Common myeloid progenitor, CD34-positive (primary cell): Measurements from ENCODE around the gene KNDC1.
A peak's percentile ranks its signal among the peaks of the same experiment; 100 is the strongest.
"Not testable (repeated sequence)": the region's sequence is repeated elsewhere in the genome, so short reads cannot be mapped to it uniquely, and the experiment has no call there.

Experiments
- CTCF ChIA-PET: fragments of 350-600 bp; sonication (Branson Sonifier 250); formaldehyde crosslinking; loops from one replicate; lab custom pipeline; 2021; ENCODE audit warnings: antibody characterized with exemption; lab: Charles Lee
- POLR2A ChIA-PET: fragments of 350-600 bp; sonication (Branson Sonifier 250); formaldehyde crosslinking; loops from one replicate; lab custom pipeline; 2021; ENCODE audit warnings: antibody characterized with exemption; lab: Charles Lee
- DNase-seq, 3 donors: peaks; one replicate each; pipeline versions ENCODE4 v3.0.0 to v3.0.0-alpha.2; 2013
- H3K27ac ChIP-seq, 2 experiments: 1 replicate in 1 of 2; 2 replicates in 1 of 2; pipeline ENCODE4 v1.7.0; 2013; ENCODE audit warnings: inconsistent platforms in 2 of 2, low read length in 2 of 2, mild to moderate bottlenecking in 2 of 2, low read depth in 1 of 2, moderate library complexity in 1 of 2; ENCODE audit not compliant: severe bottlenecking in 2 of 2, insufficient read depth in 1 of 2, poor library complexity in 1 of 2
- H3K27me3 ChIP-seq, 5 experiments: replicated peaks in 2 of 5; 1 replicate in 3 of 5; 2 replicates in 2 of 5; pipeline versions ENCODE4 v1.6.1 to v1.7.0; 2013; ENCODE audit warnings: low read length in 4 of 5, mild to moderate bottlenecking in 2 of 5, moderate library complexity in 2 of 5, inconsistent platforms in 1 of 5; ENCODE audit not compliant: insufficient read depth in 5 of 5, control insufficient read depth in 4 of 5
- H3K36me3 ChIP-seq, 4 experiments: 1 replicate in 2 of 4; 2 replicates in 2 of 4; pipeline versions ENCODE4 v1.6.1 to v1.7.0; 2013; ENCODE audit warnings: low read length in 3 of 4, control low read depth in 1 of 4, mild to moderate bottlenecking in 1 of 4; ENCODE audit not compliant: control insufficient read depth in 4 of 4, insufficient read depth in 4 of 4
- H3K4me1 ChIP-seq, 4 experiments: 1 replicate in 3 of 4; 2 replicates in 1 of 4; pipeline versions ENCODE4 v1.6.1 to v1.7.1; 2013; ENCODE audit warnings: low read length in 3 of 4, mild to moderate bottlenecking in 3 of 4, control low read depth in 1 of 4, inconsistent platforms in 1 of 4, moderate library complexity in 1 of 4; ENCODE audit not compliant: control insufficient read depth in 4 of 4, insufficient read depth in 4 of 4; ENCODE audit errors: control extremely low read depth in 1 of 4
- H3K4me3 ChIP-seq, 7 experiments: 1 replicate in 4 of 7; 2 replicates in 3 of 7; pipeline versions ENCODE4 v1.5.1 to v1.7.0; 2013; ENCODE audit warnings: mild to moderate bottlenecking in 7 of 7, low read length in 6 of 7, moderate library complexity in 6 of 7, inconsistent platforms in 2 of 7, low read depth in 2 of 7, control low read depth in 1 of 7; ENCODE audit not compliant: insufficient read depth in 4 of 7, control insufficient read depth in 1 of 7; ENCODE audit errors: extremely low read depth in 1 of 7
- H3K9me3 ChIP-seq, 5 experiments: 1 replicate in 4 of 5; 2 replicates in 1 of 5; pipeline versions ENCODE4 v1.6.1 to v1.7.1; 2013; ENCODE audit warnings: low read length in 4 of 5, mild to moderate bottlenecking in 2 of 5, inconsistent platforms in 1 of 5, low read depth in 1 of 5, moderate library complexity in 1 of 5; ENCODE audit not compliant: control insufficient read depth in 4 of 5, insufficient read depth in 2 of 5; ENCODE audit errors: control extremely low read depth in 1 of 5
- WGBS: methylation state at CpG from one replicate; pipeline ENCODE4 v1.1.5; 2013; ENCODE audit not compliant: insufficient coverage; 5-methylcytosine and 5-hydroxymethylcytosine counted together

KNDC1 gene

DNA sequence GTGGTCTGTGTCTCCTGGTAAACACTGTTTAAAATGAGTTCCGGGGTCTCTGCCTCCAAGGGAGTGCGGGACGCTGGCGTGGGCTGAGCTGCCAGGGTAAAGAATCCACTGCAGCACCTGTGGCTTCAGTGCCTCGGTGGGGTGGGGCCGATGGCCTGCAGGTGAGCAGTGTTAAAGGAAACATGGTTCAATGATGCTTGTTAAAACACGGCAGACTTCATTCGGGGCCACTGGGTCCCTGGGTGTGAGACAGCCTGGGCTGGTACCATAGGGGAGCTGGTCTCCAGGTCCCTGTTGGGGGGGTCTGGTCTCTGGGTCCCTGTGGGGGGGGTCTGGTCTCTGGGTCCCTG is 24.9 kb upstream of the KNDC1 start:
- 87% methylated on average over 6 of the region's 8 CpGs for WGBS

DNA sequence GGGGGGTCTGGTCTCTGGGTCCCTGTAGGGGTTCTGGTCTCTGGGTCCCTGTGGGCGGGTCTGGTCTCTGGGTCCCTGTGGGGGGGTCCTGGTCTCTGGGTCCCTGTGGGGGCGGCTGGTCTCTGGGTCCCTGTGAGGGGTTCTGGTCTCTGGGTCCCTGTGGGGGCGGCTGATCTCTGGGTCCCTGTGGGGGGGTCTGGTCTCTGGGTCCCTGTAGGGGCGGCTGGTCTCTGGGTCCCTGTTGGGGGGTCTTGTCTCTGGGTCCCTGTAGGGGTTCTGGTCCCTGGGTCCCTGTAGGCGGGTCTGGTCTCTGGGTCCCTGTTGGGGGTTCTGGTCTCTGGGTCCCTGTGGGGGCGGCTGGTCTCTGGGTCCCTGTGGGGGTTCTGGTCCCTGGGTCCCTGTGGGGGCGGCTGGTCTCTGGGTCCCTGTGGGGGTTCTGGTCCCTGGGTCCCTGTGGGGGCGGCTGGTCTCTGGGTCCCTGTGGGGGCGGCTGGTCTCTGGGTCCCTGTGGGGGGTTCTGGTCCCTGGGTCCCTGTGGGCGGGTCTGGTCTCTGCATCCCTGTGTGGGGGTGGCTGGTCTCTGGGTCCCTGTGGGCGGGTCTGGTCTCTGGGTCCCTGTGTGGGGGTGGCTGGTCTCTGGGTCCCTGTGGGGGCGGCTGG is 22.4 kb upstream of the KNDC1 start:
- H3K27ac ChIP-seq, H3K36me3 ChIP-seq, POLR2A ChIA-PET, CTCF ChIA-PET, H3K4me1 ChIP-seq, H3K27me3 ChIP-seq, H3K9me3 ChIP-seq, DNase-seq, H3K4me3 ChIP-seq: not testable (repeated sequence)
- WGBS, result 90% methylated on average over 4 of the region's 12 CpGs

More for the DNA sequence above, 24.9 kb upstream of the KNDC1 start:
- ChIA-PET POLR2A (no interaction called here), CTCF (interaction anchor here (1.2 kb wide), 1 partner anchor 8 kb away, joined by 7 read pairs; no protein-coding TSS in a partner anchor)
- Histone ChIP-seq H3K36me3 (no peaks in the 10 kb centered on the region), H3K9me3 (no peaks in the 10 kb centered on the region), H3K4me3 (no peak overlapping the region), H3K4me1 (peaks cover 0 to 4% (median 2%) of the 10 kb centered on the region in 4 experiments), H3K27me3 (no peaks in the 10 kb centered on the region), H3K27ac (no peak overlapping the region)
- no peak for DNase-seq

DNA sequence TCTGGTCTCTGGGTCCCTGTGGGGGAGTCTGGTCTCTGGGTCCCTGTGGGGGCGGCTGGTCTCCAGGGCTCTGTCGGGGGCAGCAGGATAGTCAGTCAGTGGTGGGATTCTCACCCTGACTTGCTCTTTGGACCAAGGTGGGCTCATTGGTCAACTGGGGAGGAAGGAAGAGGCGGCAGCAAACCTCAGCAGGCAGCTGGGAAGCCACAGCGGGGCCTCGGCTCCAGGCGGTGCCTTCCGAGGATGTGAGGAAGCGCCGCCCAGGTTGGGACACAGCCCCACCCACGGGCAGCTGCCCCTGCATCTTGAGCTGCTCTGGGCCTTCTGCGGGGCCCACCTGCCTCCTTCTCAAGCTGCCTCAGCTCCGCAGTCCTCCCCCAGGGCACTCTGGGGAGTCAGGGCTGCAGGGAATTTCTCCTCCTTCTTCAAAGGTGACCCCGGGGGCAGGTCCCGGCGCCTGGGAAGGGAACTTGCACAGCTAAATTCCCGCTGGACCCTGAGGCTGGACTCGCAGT is 20.4 kb upstream of the KNDC1 start:
- Histone ChIP-seq H3K4me3 (no peak overlapping the region), H3K27me3 (peaks cover 0 to 6% (median 0%) of the 10 kb centered on the region in 5 experiments), H3K27ac (no peak overlapping the region), H3K9me3 (no peaks in the 10 kb centered on the region), H3K4me1 (peaks cover 0 to 6% (median 2%) of the 10 kb centered on the region in 4 experiments), H3K36me3 (no peaks in the 10 kb centered on the region)
- ChIA-PET POLR2A (no interaction called here), CTCF (no interaction called here)
- 57% methylated on average over 12 of the region's 17 CpGs for WGBS
- peak in 2 of 3 donors; percentile 20 to 22 for DNase-seq

DNA sequence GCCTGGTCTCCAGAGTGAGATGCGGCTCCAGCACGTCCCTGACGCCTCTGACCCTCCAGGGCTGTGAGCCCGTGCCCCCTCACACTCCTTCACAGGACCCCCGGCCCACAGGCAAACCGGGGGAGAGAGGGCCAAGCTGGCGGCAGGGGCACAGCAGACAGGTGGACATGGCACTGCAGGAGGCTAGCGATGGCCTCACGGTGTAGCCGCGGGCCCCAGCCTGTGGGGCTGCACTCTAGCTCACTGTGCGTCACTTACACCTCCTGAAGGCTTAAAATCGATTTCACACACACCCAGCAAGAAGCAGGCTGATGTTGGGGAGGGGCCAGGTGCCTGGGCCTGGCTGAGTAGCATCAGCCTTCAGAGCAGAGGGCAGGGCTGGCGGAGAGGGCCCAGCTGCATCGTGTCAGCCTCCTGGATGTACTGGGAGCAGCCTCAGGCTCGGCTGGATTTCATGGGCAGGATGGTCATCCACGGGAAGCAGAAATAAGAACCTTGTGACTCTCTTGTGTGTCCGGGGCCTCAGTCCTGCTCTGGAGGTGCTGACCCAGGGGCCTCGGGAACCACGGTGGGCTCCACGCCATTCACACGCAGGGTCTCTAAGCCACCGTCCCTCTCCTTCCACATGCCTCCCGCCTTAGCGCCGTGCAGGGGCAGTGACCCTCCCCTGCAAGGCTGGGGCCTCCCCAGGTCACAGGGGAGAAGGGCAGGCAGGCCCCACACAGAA is 19.4 kb upstream of the KNDC1 start:
- H3K27me3 ChIP-seq, result peaks cover 0 to 8% (median 4%) of the 10 kb centered on the region in 5 experiments
- 82% methylated on average over 25 of the region's 26 CpGs for WGBS
- CTCF ChIA-PET, result no interaction called here
- POLR2A ChIA-PET, result no interaction called here
- DNase-seq, result no peak
- H3K27ac ChIP-seq, result no peak overlapping the region
- no peaks in the 10 kb centered on the region for H3K36me3 ChIP-seq
- H3K9me3 ChIP-seq, result no peaks in the 10 kb centered on the region
- no peak overlapping the region for H3K4me3 ChIP-seq
- H3K4me1 ChIP-seq, result peaks cover 0 to 6% (median 2%) of the 10 kb centered on the region in 4 experiments

DNA sequence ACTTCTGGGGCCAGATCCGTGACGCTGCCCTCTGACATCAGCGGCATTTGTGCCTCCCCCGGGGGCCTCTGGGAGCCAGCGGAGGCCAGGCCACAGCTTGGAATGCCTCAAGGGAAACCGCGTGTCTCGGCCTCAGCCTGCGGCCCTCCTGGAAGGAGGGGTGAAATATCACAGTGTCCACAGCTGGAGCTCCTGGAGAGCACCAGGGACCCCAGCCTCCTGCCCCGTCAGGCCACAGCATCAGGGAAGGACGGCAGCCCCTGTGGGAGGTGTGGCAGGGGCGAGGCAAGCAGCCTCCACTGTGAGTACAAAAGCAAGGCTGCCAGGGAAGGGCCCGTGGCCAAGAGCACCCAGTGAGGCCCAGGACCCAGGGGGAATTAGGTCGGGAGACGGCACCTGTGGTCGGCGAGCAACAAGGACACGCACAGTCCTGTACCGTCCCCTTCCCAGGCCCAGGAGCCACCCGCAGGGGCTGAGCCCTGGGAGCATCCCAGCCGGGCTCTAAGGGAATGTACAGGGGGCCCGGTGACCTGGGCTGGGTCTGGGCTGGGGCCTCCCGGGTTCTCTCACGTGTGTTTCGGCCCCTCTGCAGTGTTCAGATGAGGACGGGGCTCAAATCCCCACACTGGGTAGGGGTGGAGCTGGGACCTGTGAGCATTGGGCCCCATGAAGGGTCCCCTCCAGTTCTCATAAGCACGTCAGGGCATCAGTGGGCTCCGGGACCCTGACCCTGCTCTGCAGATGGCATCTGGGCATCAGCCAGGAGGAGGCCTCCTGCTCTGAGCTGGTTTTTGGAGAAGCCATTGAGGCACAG is 18.7 kb upstream of the KNDC1 start:
- H3K4me1 ChIP-seq, result peaks cover 0 to 6% (median 2%) of the 10 kb centered on the region in 4 experiments
- DNase-seq, result no peak
- H3K27me3 ChIP-seq, result peaks cover 0 to 11% (median 4%) of the 10 kb centered on the region in 5 experiments
- no peaks in the 10 kb centered on the region for H3K9me3 ChIP-seq
- no peaks in the 10 kb centered on the region for H3K36me3 ChIP-seq
- WGBS, result 94% methylated on average over 20 of the region's 28 CpGs
- no peak overlapping the region for H3K27ac ChIP-seq
- no peak overlapping the region for H3K4me3 ChIP-seq
- CTCF ChIA-PET, result interaction anchor here (1.9 kb wide), 1 partner anchor 72 kb away, joined by 4 read pairs; no protein-coding TSS in a partner anchor
- POLR2A ChIA-PET, result no interaction called here

DNA sequence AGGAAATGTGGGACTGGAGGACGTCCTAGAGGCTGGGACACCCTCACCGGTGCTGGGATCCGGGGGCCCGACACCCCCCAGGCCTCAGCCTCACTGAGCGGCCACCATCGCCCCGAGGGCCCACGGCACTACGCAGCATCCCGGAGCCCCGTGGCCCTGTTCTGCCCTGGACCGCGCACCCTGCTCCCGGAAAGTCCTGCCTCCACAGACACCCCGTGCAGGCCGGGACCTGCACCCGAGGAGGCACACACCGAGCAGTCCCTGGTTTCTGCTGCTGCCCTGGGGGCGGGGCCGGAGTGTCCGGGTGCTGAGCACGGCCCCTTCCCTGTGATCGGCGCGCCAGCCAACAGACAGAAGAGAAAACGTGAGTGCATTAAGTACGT is 18.1 kb upstream of the KNDC1 start:
- Histone ChIP-seq H3K9me3 (peaks cover 0 to under 1% (median 0%) of the 10 kb centered on the region in 5 experiments), H3K4me1 (peaks cover 0 to 6% (median 2%) of the 10 kb centered on the region in 4 experiments), H3K27me3 (peaks cover 0 to 14% (median 7%) of the 10 kb centered on the region in 5 experiments), H3K36me3 (no peaks in the 10 kb centered on the region), H3K27ac (no peak overlapping the region), H3K4me3 (no peak overlapping the region)
- ChIA-PET CTCF (interaction anchor here (1.9 kb wide), 1 partner anchor 71 kb away, joined by 4 read pairs; no protein-coding TSS in a partner anchor), POLR2A (no interaction called here)
- 93% methylated on average over 21 of the region's 27 CpGs for WGBS
- no peak for DNase-seq
